Right hindlimb (tissue), 1 donor: ENCODE results near the gene LGALS9B.
"Not testable (repeated sequence)": the region's sequence is repeated elsewhere in the genome, so short reads cannot be mapped to it uniquely, and the experiment has no call there.

Experiments used
- DNase-seq: peaks from one replicate; pipeline ENCODE4 v3.0.0-alpha.2; 2018

Gene LGALS9B

DNA sequence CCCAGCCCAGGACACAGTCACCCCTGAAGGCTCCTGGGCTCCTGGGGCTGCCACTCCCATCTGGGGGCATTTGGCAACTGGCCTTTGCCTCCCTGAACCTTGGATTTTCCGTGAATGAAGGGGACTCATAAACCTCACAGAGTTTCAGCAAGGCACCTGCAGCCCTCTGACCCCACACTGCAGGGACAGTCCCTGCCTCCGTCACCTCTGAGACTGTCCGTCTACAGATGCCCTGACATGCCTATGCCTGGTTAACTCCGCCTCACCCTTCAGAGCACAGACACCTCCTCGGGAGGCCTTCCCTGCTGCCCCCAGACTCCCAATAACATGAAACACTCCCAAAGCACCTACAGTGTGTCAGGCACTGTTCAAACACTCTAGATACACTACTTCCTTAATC is 786 bp downstream of the LGALS9B start:
- DNase-seq: not testable (repeated sequence)

GRCh38 chr17:20465535-20465934 is 1.8 kb downstream of the LGALS9B start:
- DNase-seq: not testable (repeated sequence)

GRCh38 chr17:20464854-20465414 is 2.4 kb downstream of the LGALS9B start:
- not testable (repeated sequence) for DNase-seq

DNA sequence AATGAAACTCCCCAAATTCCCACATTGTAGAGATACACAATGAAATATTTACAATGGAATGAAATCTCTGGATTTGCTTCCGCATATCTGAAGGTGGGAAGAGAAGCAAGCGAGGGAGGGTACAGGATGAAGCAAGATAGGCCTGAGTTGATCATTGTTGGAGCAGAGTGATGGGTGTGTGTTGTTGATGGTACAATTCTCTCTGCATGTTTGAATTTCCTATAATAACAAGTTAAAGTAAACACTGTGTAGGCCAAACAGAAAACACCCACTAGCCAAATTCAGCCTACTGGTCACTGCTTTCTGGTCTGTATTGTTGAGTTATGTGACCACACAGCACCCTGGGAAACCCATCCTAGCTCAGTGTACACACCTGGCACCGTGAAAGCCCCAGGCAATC is 5.2 kb downstream of the LGALS9B start:
- not testable (repeated sequence) for DNase-seq

DNA sequence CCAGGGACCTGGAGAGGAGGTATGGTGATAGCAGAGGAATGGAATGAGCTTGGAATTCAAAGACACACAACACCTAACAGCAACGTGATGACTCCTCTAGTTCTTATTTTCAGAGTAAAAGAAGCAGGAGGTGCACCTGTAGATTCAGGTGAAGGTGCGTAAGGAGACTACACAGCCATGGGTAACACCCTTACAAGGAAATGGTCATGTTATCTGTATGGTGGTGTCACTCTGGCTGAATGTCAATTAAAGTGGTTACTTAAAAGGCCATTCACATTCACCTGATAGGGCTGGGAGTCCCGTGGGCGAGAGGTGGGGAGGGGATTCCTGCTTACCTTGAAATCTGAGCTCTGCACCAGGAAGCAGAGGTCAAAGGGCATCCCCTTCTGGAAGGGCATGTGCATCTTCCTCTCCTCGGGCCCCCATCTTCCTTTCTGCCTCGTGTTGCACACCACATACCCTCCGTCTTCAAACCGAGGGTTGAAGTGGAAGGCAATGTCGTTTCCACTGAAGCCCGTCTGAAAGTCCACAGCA is 9.4 kb downstream of the LGALS9B start:
- DNase-seq: not testable (repeated sequence)

DNA sequence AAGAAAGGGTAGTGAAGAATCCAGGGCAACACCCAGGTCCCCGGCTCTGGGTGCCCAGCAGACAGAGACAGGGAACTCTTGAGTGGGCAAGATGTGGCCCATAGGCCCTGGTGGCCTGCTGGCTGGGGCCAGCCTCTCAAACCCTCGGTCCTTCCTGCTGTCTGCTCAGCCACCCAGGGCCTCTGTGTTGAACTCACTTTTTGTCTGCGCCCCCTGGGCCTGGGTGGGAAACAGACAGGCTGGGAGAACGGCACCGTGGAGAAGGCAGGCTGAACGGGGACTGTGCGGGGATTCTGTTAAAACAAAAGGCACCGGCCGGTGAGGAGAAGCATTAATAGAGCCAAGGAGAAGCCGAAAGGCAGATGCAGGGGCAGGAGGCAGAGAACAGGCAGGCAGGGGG is 12.2 kb downstream of the LGALS9B start:
- DNase-seq: not testable (repeated sequence)

DNA sequence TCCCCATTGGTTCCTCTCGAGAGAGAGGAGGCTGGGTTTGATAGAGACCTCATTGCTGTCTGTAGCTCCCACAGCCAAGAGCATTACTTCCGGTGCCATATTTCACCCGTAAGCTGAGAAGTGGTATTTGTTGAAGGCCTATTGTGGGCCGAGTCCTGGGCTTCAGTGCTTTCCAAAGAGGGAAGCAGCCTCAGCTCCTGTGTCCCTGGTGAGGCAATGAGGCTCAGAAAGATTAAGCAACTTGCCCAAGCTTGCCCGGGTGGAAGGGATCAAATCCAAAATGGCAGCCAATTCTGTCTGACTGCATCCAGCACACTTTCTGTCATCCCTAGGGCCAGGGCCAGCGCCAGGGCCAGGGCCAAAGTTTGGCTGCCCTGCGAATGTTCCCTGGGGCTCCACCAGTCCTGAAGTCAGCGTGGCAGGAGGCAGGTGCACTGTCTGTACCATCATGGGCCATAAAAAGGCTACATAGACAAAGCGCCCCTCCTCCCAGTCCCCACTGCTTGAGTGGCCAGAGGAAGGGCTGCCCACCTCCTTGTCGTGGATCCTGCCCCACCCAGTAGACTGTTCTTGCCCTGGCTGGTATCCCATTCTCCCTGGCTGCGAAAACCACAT is 13.4 kb downstream of the LGALS9B start:
- not testable (repeated sequence) for DNase-seq

DNA sequence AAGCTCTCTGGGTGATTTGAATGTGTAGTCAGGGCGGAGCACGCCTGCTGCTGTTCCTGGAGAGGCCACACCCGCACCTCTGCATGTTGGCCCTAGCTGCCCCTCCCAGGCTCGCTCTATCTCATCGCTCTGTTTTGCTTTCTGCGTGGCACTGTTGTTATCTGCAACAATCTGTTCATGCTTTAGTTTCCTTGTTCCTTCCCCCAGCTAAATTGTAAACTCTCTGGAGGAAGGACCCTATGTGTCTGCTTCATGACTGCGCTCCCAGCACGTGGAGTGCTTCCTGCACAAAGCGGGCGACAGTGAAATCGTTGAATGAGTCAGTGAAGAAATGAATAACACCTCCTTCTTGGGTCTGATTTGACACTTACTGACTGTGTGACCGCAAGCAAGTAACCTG is 16.5 kb downstream of the LGALS9B start:
- not testable (repeated sequence) for DNase-seq

GRCh38 chr17:20447534-20448321 is 19.6 kb downstream of the LGALS9B start:
- DNase-seq: not testable (repeated sequence)

GRCh38 chr17:20446895-20447294 is 20.4 kb downstream of the LGALS9B start:
- not testable (repeated sequence) for DNase-seq

GRCh38 chr17:20444581-20445236 is 22.6 kb downstream of the LGALS9B start:
- not testable (repeated sequence) for DNase-seq

GRCh38 chr17:20444173-20444572 is 23.2 kb downstream of the LGALS9B start:
- not testable (repeated sequence) for DNase-seq

DNA sequence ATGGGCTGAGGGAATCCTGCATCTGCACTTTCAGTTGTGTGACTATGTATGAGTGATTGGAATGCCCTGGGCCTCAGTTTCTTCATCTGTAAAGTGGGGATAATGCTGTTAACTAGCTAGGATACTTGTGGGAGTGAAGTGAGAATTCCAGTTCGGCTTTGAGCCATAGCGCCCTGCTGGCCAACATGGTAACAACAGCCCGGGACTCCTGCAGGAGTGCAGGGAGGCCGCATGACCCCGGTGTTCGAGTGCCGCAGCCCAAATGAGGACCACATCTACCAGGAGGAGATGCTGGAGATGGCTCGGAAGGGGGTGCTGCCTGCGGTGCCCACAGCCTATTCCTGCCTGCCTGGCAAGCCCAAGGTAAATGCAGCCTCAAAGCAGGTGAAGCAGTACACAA is 23.7 kb downstream of the LGALS9B start:
- DNase-seq: not testable (repeated sequence)

DNA sequence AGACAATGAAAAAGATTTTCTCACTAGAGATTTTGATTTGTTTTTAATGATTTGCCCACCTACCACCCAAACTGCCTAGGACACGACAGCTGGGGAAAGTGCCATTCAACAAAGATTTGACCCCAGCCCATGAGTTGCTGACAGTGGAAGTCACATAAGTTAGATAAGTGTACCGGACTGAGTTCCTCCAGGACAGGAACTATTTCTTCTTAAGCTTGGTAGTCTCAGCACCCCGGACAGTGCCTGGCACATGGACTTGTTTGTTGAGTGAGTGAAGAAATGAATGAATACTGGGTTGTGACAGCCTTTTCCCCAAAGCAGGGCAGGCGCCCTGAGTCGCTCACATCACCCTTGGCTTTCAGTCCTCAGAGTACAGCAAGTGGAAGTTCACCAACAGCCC is 26.7 kb downstream of the LGALS9B start:
- DNase-seq: not testable (repeated sequence)

- not testable (repeated sequence) for DNase-seq
Observed at GRCh38 chr17:20435166-20435565, 32.2 kb downstream of the LGALS9B start.

- DNase-seq: not testable (repeated sequence)
Observed at GRCh38 chr17:20433382-20433781, 34.0 kb downstream of the LGALS9B start.

DNA sequence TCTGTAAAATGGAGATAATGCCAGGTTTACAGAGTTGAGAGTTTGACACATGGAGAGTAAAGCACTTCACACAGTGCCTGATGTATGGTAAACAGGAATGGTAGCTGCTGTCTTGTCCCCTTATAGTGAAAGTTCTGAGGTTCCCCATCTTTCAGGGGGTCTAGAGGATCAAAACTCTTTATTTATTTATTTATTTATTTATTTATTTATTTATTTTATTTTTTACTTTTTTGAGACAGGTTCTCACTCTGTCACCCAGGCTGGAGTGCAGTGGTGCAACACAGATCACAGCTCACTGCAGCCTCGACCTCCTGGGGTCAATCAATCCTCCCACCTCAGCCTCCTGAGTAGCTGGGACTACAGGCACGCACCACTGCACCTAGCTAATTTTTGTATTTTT is 40.1 kb downstream of the LGALS9B start:
- DNase-seq: not testable (repeated sequence)

DNA sequence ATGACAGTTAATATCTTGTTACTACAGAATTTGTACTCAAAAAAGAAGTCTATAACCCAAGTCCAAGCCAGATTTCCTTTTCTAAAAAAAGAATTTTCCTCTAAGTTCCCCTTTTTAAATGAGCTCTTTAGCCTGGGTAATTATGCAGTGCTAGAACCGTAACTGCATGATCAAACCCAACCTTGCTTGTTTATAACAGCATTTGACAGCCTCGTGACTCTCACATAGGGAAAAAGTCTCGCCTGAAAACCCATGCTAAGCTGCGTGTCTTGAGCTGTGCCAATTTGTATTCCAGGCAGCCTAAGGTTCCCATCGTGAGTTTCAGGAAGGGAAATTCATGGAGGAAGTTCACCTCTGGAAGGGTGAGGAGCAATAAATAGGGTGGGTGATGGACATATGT is 44.5 kb downstream of the LGALS9B start:
- DNase-seq: not testable (repeated sequence)

GRCh38 chr17:20418838-20419237 is 48.5 kb downstream of the LGALS9B start:
- not testable (repeated sequence) for DNase-seq

GRCh38 chr17:20417492-20418080 is 49.8 kb downstream of the LGALS9B start:
- not testable (repeated sequence) for DNase-seq

- not testable (repeated sequence) for DNase-seq
Observed at GRCh38 chr17:20416381-20416911, 50.9 kb downstream of the LGALS9B start.

GRCh38 chr17:20415479-20415878 is 51.9 kb downstream of the LGALS9B start:
- DNase-seq: not testable (repeated sequence)
